Naive thymus-derived CD4-positive, alpha-beta T cell (primary cell): ENCODE measurements around the gene ZDHHC14. TPM values are rescaled to one million over a fixed set of nuclear protein-coding genes. Genes with fewer than 3 reads are reported as not detected.

Experiments
- ATAC-seq: fragments of 150-1000 bp; cut with Tn5 transposase; 2 replicates; pipeline ENCODE4 v1.10.0; 2021; ENCODE audit warnings: mild to moderate bottlenecking, moderate library complexity
- CTCF ChIA-PET: fragments of 350-600 bp; sonication (Branson Sonifier 250); formaldehyde crosslinking; loops from one replicate; lab custom pipeline; 2021; ENCODE audit warnings: antibody characterized with exemption; lab: Charles Lee
- POLR2A ChIA-PET: fragments of 350-600 bp; sonication (Branson Sonifier 250); formaldehyde crosslinking; loops from one replicate; lab custom pipeline; 2021; ENCODE audit warnings: antibody characterized with exemption, inconsistent platforms; lab: Charles Lee
- DNase-seq, 9 donors: peaks; one replicate each; pipeline versions ENCODE4 v3.0.0 to v3.0.0-alpha.2; 2020 to 2022; ENCODE audit warnings: mixed read lengths in 1 of 9
- H3K27ac ChIP-seq: one replicate; pipeline ENCODE4 v1.7.0; 2013; ENCODE audit warnings: mild to moderate bottlenecking, low read depth, low read length, moderate library complexity
- H3K27me3 ChIP-seq, 2 donors: one replicate each; pipeline ENCODE4 v1.7.0; 2013; ENCODE audit warnings: low read length in 2 of 2, mild to moderate bottlenecking in 2 of 2, moderate library complexity in 2 of 2; ENCODE audit not compliant: control insufficient read depth in 2 of 2, insufficient read depth in 2 of 2
- H3K36me3 ChIP-seq, 3 experiments: 1 replicate in 2 of 3; 2 replicates in 1 of 3; pipeline ENCODE4 v1.7.0; 2013; ENCODE audit warnings: low read length in 3 of 3, mild to moderate bottlenecking in 3 of 3, moderate library complexity in 1 of 3; ENCODE audit not compliant: insufficient read depth in 3 of 3, control insufficient read depth in 2 of 3
- H3K4me1 ChIP-seq, 2 donors: one replicate each; pipeline ENCODE4 v1.7.0; 2013; ENCODE audit warnings: low read length in 2 of 2, mild to moderate bottlenecking in 2 of 2, moderate library complexity in 1 of 2; ENCODE audit not compliant: control insufficient read depth in 2 of 2, insufficient read depth in 2 of 2
- H3K4me3 ChIP-seq: 2 replicates; pipeline ENCODE4 v1.7.0; 2013; ENCODE audit warnings: mild to moderate bottlenecking, low read length
- H3K9me3 ChIP-seq, 3 experiments: 1 replicate in 2 of 3; 2 replicates in 1 of 3; pipeline ENCODE4 v1.7.0; 2013; ENCODE audit warnings: low read length in 3 of 3; ENCODE audit not compliant: control insufficient read depth in 2 of 3
- H3K27ac Mint-ChIP-seq, 9 donors: one replicate each; pipeline ENCODE4 v1.8.0; 2020 to 2022; ENCODE audit warnings: mixed read lengths in 9 of 9, mild to moderate bottlenecking in 8 of 9, moderate library complexity in 5 of 9, inconsistent platforms in 2 of 9
- H3K27me3 Mint-ChIP-seq, 5 donors: one replicate each; pipeline ENCODE4 v1.8.0; 2021 to 2022; ENCODE audit warnings: mixed read lengths in 5 of 5, mild to moderate bottlenecking in 1 of 5
- H3K36me3 Mint-ChIP-seq, 5 donors: one replicate each; pipeline ENCODE4 v1.8.0; 2020 to 2022; ENCODE audit warnings: mixed read lengths in 5 of 5, mild to moderate bottlenecking in 3 of 5, inconsistent platforms in 1 of 5
- H3K4me1 Mint-ChIP-seq, 7 donors: one replicate each; pipeline ENCODE4 v1.8.0; 2020 to 2022; ENCODE audit warnings: mixed read lengths in 7 of 7, mild to moderate bottlenecking in 3 of 7, inconsistent platforms in 1 of 7
- H3K4me3 Mint-ChIP-seq, 10 donors: one replicate each; pipeline ENCODE4 v1.8.0; 2020 to 2022; ENCODE audit warnings: mild to moderate bottlenecking in 10 of 10, mixed read lengths in 10 of 10, moderate library complexity in 6 of 10, inconsistent platforms in 2 of 10
- H3K9me3 Mint-ChIP-seq, 11 donors: one replicate each; pipeline ENCODE4 v1.8.0; 2020 to 2022; ENCODE audit warnings: mixed read lengths in 11 of 11, mild to moderate bottlenecking in 4 of 11, inconsistent platforms in 1 of 11, moderate library complexity in 1 of 11
- intact Hi-C, 2 donors: fragments of 100-400 bp; cut with micrococcal nuclease; formaldehyde crosslinking; loops; one replicate each; pipeline ENCODE4 v1.15.1; 2023
- polyA plus RNA-seq, 2 donors: library from polyadenylated mRNA; unstranded; fragments of 300-500 nt; fragmentation: Illumina TruSeq; gene quantifications; one replicate each; pipeline ENCODE4 v1.2.3, GENCODE V29; 2021
- total RNA-seq, 6 experiments: library from RNA in 5 of 6; stranded (reverse) in 5 of 6; gene quantifications; 1 replicate in 5 of 6; 2 replicates in 1 of 6; pipeline ENCODE4 v1.2.3 and lab custom pipeline; 2021 to 2026

ZDHHC14 gene
- total and polyA plus RNA-seq, 7 experiments from 2014 or later = 0.13 to 18.2 (median 0.95) TPM

DNA sequence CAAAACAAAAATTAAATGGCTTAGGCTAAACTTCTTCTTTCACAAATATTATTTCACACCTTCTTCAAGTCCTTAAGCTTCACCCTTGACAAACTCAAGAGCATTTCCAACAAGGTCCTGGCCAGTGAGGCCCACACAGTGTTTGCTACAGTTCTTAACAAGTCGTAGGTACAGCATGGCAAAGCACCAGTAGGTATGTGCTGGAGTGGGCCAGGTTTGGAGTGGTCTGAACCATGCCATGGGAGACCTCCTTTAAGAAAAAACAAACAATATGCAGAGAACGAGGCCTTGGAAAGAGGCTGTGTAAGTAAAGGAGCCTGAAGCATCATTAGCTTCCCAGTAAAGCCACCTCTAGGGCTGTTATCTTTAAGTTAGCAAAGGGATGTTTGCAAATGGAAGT is 287.7 kb downstream of the ZDHHC14 start:
- Histone ChIP-seq H3K9me3 (no peaks in the 10 kb centered on the region), H3K4me3 (no peak overlapping the region), H3K27ac (no peak overlapping the region), H3K36me3 (no peaks in the 10 kb centered on the region), H3K27me3 (no peaks in the 10 kb centered on the region), H3K4me1 (peaks cover 0 to 15% of the 10 kb centered on the region in 2 donors)
- DNase-seq (no peak), ATAC-seq (no peak)
- H3K36me3 Mint-ChIP-seq = peaks cover 0 to 4% (median 0%) of the 10 kb centered on the region in 5 donors
- peaks cover 0 to 6% (median 0%) of the 10 kb centered on the region in 5 donors for H3K27me3 Mint-ChIP-seq
- ChIA-PET POLR2A (no interaction called here), CTCF (interaction anchor here (0.7 to 1.6 kb wide), 4 partner anchors 12 to 205 kb away, joined by 3 read pairs; no protein-coding TSS in a partner anchor)
- H3K27ac Mint-ChIP-seq = peak overlapping the region in 3 of 9 donors; percentile 1 to 59 (median 2)
- H3K4me3 Mint-ChIP-seq = no peak overlapping the region
- intact Hi-C loops = loop anchor here (5.0 kb wide), 5 partner anchors 71 to 359 kb away; partner anchors contain the start of gene ZDHHC14 (in 1 of the 2)
- H3K4me1 Mint-ChIP-seq = peaks cover 7 to 31% (median 23%) of the 10 kb centered on the region in 7 donors
- peaks cover 0 to 1% (median 0%) of the 10 kb centered on the region in 11 donors for H3K9me3 Mint-ChIP-seq

DNA sequence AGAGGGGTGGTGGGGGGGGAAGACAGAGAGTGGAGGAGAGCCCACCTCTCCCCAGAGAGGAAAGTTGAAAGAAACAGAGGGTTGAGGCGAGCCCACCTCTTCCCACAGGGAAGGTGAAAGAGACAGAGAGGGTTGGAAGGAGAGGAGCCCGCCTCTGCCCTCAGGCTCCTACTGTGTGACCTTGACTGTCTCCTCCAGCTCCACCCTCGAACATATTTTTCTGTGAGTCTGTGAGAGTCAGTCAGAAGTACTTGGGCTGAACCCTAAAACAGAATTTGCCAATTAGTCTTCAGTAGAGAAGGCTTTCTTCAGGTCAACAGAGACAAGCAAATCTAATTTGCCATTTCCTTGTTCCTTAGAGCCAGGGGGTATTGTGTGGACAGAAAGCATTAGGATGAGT is 288.3 kb downstream of the ZDHHC14 start:
- Mint-ChIP-seq H3K27me3 (peaks cover 0 to 6% (median 0%) of the 10 kb centered on the region in 5 donors), H3K4me1 (peaks cover 7 to 31% (median 23%) of the 10 kb centered on the region in 7 donors), H3K27ac (peak overlapping the region in 3 of 9 donors; percentile 1 to 41 (median 28)), H3K4me3 (peak overlapping the region in 6 of 10 donors; percentile 34 to 70 (median 60)), H3K9me3 (peaks cover 0 to 1% (median 0%) of the 10 kb centered on the region in 11 donors), H3K36me3 (peaks cover 0 to 2% (median 0%) of the 10 kb centered on the region in 5 donors)
- Histone ChIP-seq H3K4me3 (no peak overlapping the region), H3K27me3 (no peaks in the 10 kb centered on the region), H3K9me3 (no peaks in the 10 kb centered on the region), H3K4me1 (peaks cover 0 to 15% of the 10 kb centered on the region in 2 donors), H3K36me3 (no peaks in the 10 kb centered on the region), H3K27ac (no peak overlapping the region)
- CTCF ChIA-PET = interaction anchor here (0.6 to 1.3 kb wide), 5 partner anchors 39 to 277 kb away, joined by 3 to 5 read pairs (median 4); no protein-coding TSS in a partner anchor
- ATAC-seq = no peak
- no peak for DNase-seq
- POLR2A ChIA-PET = no interaction called here
- intact Hi-C loops = loop anchor here (5.0 kb wide), 5 partner anchors 72 to 358 kb away; partner anchors contain the start of gene ZDHHC14 (in 1 of the 2)

DNA sequence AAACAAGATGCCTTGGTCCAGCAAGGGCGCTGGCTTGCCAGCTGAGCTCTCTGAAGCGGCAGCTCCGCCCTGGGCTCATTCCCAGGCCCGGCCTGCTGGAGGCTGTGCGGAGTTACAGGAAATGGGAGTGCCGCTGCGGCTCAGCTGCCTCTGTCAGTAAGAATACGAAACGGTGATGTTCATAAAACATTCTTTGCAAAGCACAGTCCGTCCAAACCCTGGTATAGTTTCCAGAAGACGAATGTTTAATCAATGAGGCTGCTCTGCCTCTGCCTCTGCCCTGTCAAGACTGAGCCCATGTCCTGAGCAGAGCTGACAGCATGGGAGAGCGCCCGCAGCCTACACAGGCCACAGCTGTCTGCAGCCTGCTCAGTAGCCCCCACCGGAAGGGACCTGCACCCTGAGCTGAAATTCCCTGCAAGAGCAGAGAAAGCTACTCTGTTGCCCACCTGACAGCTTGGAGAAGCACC is 288.8 kb downstream of the ZDHHC14 start:
- ChIA-PET CTCF (interaction anchor here (0.6 to 1.3 kb wide), 5 partner anchors 39 to 277 kb away, joined by 3 to 5 read pairs (median 4); no protein-coding TSS in a partner anchor), POLR2A (no interaction called here)
- H3K4me3 Mint-ChIP-seq = peak overlapping the region in 9 of 10 donors; percentile 16 to 70 (median 58)
- no peak overlapping the region for H3K4me3 ChIP-seq
- peaks cover 0 to 15% of the 10 kb centered on the region in 2 donors for H3K4me1 ChIP-seq
- DNase-seq (peak in 4 of 9 donors; percentile 9 to 24 (median 18)), ATAC-seq (peak; percentile 27)
- intact Hi-C loops = loop anchor here (5.0 kb wide), 5 partner anchors 72 to 358 kb away; partner anchors contain the start of gene ZDHHC14 (in 1 of the 2)
- peaks cover 7 to 31% (median 23%) of the 10 kb centered on the region in 7 donors for H3K4me1 Mint-ChIP-seq
- H3K36me3 ChIP-seq = no peaks in the 10 kb centered on the region
- H3K9me3 Mint-ChIP-seq = peaks cover 0 to 1% (median 0%) of the 10 kb centered on the region in 11 donors
- peak overlapping the region in 3 of 9 donors; percentile 4 to 41 (median 28) for H3K27ac Mint-ChIP-seq
- no peaks in the 10 kb centered on the region for H3K9me3 ChIP-seq
- peaks cover 0 to 6% (median 0%) of the 10 kb centered on the region in 5 donors for H3K27me3 Mint-ChIP-seq
- no peak overlapping the region for H3K27ac ChIP-seq
- no peaks in the 10 kb centered on the region for H3K27me3 ChIP-seq
- H3K36me3 Mint-ChIP-seq = peaks cover 0 to 2% (median 0%) of the 10 kb centered on the region in 5 donors

DNA sequence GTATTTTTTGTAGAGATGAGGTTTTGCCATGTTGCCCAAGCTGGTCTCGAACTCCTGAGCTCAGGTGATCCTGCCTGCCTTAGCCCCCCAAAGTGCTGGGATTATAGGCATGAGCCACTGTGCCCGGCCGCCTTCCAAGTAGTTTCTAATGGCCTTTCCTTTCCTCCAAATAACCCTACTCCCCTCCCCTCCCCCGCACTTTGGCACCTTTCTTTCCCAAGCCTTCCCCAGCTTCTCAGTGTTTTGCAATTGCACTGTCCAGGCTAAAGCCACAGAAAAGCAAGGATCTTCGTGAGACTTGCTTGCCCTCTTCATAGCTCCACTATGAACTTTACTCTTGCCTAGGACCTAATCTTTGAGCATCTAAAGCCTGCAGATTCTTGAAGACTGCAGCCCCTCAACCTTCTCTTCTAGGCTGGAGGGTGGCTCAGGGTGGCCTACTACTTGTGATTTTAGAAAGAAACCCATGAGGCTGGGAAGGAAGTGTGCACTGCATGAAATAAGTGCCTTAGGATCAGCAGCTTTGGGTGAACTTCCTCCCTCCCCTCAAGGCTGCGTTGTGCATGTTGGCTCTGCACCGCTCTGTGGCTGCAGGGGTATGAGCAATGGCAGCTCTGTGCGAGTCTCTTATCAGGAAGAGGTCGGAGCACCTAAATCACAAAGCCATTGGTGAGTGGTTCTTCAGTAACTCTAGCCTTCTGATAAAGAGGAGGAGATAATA is 289.6 kb downstream of the ZDHHC14 start:
- no peaks in the 10 kb centered on the region for H3K9me3 ChIP-seq
- peaks cover 0 to 1% (median 0%) of the 10 kb centered on the region in 11 donors for H3K9me3 Mint-ChIP-seq
- intact Hi-C loops = no loop called here
- no peaks in the 10 kb centered on the region for H3K36me3 ChIP-seq
- H3K27ac Mint-ChIP-seq = peak overlapping the region in 2 of 9 donors; percentile 69 to 70
- peaks cover 0 to 2% (median 0%) of the 10 kb centered on the region in 5 donors for H3K36me3 Mint-ChIP-seq
- H3K4me1 Mint-ChIP-seq = peaks cover 7 to 31% (median 23%) of the 10 kb centered on the region in 7 donors
- peaks cover 0 to 6% (median 0%) of the 10 kb centered on the region in 5 donors for H3K27me3 Mint-ChIP-seq
- ATAC-seq (peak; percentile 45), DNase-seq (peak in 1 of 9 donors; percentile 16)
- ChIA-PET POLR2A (interaction anchor here (1.4 kb wide), 1 partner anchor 8 kb away, joined by 3 read pairs; no protein-coding TSS in a partner anchor), CTCF (interaction anchor here (1.3 kb wide), 1 partner anchor 203 kb away, joined by 5 read pairs; no protein-coding TSS in a partner anchor)
- no peak overlapping the region for H3K4me3 ChIP-seq
- no peaks in the 10 kb centered on the region for H3K27me3 ChIP-seq
- H3K4me1 ChIP-seq = peaks cover 0 to 15% of the 10 kb centered on the region in 2 donors
- H3K27ac ChIP-seq = no peak overlapping the region
- peak overlapping the region in 7 of 10 donors; percentile 7 to 42 (median 18) for H3K4me3 Mint-ChIP-seq

DNA sequence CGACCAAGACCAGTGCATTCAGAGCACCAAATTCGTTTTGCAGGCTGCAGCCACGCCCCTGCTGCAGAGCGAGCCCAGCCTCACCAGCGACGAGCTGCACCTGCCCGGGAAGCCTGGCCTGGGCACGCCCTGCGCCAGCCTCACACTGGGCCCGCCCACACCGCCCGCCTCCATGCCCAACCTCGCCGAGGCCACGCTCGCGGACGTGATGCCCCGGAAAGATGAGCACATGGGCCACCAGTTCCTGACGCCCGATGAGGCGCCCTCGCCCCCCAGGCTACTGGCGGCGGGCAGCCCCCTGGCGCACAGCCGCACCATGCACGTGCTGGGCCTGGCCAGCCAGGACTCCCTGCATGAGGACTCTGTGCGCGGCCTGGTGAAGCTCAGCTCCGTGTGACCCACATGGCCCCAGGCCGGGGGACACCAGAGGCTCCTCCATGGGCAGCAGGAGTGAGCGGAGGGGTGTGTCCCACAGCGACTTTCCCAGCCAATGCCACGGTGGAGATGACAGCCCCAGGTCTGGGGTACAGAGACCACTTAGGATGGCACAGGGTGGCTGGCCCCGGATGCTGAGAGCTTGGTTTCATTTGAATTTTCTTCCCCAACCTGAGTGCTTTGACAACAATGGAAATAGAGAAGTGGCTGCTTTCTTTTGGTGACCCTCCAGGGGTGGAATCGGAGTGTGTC is 291.9 kb downstream of the ZDHHC14 start:
- intact Hi-C loops = no loop called here
- no peak overlapping the region for H3K4me3 ChIP-seq
- H3K27ac ChIP-seq = no peak overlapping the region
- no peaks in the 10 kb centered on the region for H3K9me3 ChIP-seq
- no peaks in the 10 kb centered on the region for H3K27me3 ChIP-seq
- no peak overlapping the region for H3K27ac Mint-ChIP-seq
- H3K4me1 Mint-ChIP-seq = peaks cover 0 to 25% (median 18%) of the 10 kb centered on the region in 7 donors
- no peaks in the 10 kb centered on the region for H3K36me3 Mint-ChIP-seq
- H3K9me3 Mint-ChIP-seq = no peaks in the 10 kb centered on the region
- no peak for ATAC-seq
- no peak overlapping the region for H3K4me3 Mint-ChIP-seq
- no peaks in the 10 kb centered on the region for H3K36me3 ChIP-seq
- ChIA-PET POLR2A (no interaction called here), CTCF (interaction anchor here (1.2 kb wide), 1 partner anchor 358 kb away, joined by 3 read pairs; no protein-coding TSS in a partner anchor)
- H3K4me1 ChIP-seq = peaks cover 0 to 15% of the 10 kb centered on the region in 2 donors
- H3K27me3 Mint-ChIP-seq = peaks cover 0 to 2% (median 0%) of the 10 kb centered on the region in 5 donors
- DNase-seq = no peak

DNA sequence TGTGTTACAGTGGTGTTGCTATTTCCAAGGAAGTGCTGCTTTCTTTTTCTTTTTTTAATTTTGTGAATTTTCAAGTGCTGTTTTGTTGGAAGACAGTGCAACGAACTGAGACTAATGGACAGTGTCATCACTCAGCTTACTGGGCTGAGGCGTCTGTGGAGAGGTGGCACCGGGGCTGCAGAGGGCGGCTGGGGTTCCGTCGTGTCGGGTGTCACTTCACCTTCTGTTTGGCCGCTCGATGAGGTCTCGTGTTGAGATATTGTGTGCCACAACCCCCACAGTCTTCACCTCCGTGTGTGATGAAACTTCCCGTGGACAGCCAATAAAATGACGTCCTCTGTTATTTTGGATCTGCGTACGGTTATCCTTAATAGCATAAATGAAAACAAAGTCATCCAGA is 292.6 kb downstream of the ZDHHC14 start:
- peaks cover 0 to 2% (median 0%) of the 10 kb centered on the region in 5 donors for H3K27me3 Mint-ChIP-seq
- H3K4me3 Mint-ChIP-seq = no peak overlapping the region
- Histone ChIP-seq H3K9me3 (no peaks in the 10 kb centered on the region), H3K4me1 (peaks cover 0 to 15% of the 10 kb centered on the region in 2 donors), H3K36me3 (no peaks in the 10 kb centered on the region), H3K27me3 (no peaks in the 10 kb centered on the region), H3K4me3 (no peak overlapping the region), H3K27ac (no peak overlapping the region)
- ChIA-PET POLR2A (no interaction called here), CTCF (interaction anchor here (1.2 kb wide), 1 partner anchor 359 kb away, joined by 3 read pairs; no protein-coding TSS in a partner anchor)
- H3K9me3 Mint-ChIP-seq = no peaks in the 10 kb centered on the region
- H3K36me3 Mint-ChIP-seq = no peaks in the 10 kb centered on the region
- no peak overlapping the region for H3K27ac Mint-ChIP-seq
- no peak for ATAC-seq
- no peak for DNase-seq
- H3K4me1 Mint-ChIP-seq = peaks cover 0 to 25% (median 18%) of the 10 kb centered on the region in 7 donors
- intact Hi-C loops = no loop called here
